NT2/D1 (cell line): ENCODE data around the gene PRC1.

Experiments
- DNase-seq: peaks from one replicate; pipeline ENCODE4 v3.0.0-alpha.2; 2011; ENCODE audit warnings: low read depth, low spot score
- H3K27me3 ChIP-seq: 2 replicates; pipeline ENCODE4 v1.6.0; 2011; ENCODE audit warnings: mild to moderate bottlenecking; ENCODE audit not compliant: insufficient read length, insufficient read depth
- H3K36me3 ChIP-seq: 2 replicates; pipeline ENCODE4 v1.6.1; 2011; ENCODE audit warnings: mild to moderate bottlenecking, low read length, mixed read lengths; ENCODE audit not compliant: insufficient read depth, insufficient read length
- H3K4me1 ChIP-seq: 2 replicates; pipeline ENCODE4 v1.5.1; 2011; ENCODE audit not compliant: insufficient read depth, insufficient read length
- H3K4me3 ChIP-seq: 2 replicates; pipeline ENCODE4 v1.5.1; 2011; ENCODE audit warnings: low read depth; ENCODE audit not compliant: insufficient read length
- H3K9ac ChIP-seq: 2 replicates; pipeline ENCODE4 v1.6.0; 2011; ENCODE audit warnings: low read depth; ENCODE audit not compliant: insufficient read length
- H3K9me3 ChIP-seq: 2 replicates; pipeline ENCODE4 v1.5.1; 2011; ENCODE audit warnings: mild to moderate bottlenecking, low read length; ENCODE audit not compliant: insufficient read depth
- SUZ12 ChIP-seq: IDR thresholded peaks from 2 replicates; pipeline ENCODE4 v1.6.1; 2011; ENCODE audit not compliant: insufficient read length, insufficient read depth; ENCODE audit errors: extremely low read depth
- YY1 ChIP-seq: IDR thresholded peaks from 2 replicates; pipeline ENCODE4 v1.6.1; 2011; ENCODE audit not compliant: insufficient read length, insufficient read depth
- ZNF274 ChIP-seq: IDR thresholded peaks from 2 replicates; pipeline ENCODE4 v1.6.1; 2011; ENCODE audit warnings: mild to moderate bottlenecking, low read depth, low read length

The PRC1 gene

DNA sequence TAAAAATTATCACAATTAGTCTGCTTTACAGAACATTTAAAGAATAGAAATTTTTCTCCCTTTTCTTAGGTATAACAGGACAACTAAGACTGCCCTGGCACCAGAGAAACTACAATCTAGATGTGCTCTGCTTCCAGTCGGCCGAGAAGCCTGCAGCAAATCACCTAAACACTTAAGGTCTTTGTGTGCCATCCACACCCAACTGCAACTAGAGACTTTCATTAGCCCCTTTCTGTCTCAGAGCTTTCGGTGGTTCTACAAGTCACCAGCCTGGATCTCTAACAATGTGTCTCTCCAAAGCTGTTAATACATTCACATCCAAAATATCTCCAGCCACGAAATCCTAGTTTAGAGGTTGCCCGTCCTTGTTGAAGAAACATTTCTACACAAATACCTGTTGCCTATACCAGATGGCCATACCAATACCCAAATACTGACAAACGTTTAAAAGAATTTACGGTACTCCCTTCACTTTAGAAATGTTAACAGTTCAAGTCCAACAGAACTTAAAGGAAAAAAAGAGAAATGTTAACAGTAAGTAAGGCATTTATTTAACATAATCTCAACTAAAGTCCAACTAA, 6.7 kb downstream of the PRC1 start:
- no peaks in the 10 kb centered on the region for H3K9me3 ChIP-seq
- no peak overlapping the region for H3K9ac ChIP-seq
- DNase-seq = no peak
- peaks cover 8% of the 10 kb centered on the region for H3K4me1 ChIP-seq
- peaks cover 22% of the 10 kb centered on the region for H3K36me3 ChIP-seq
- no peak for TF ChIP-seq YY1
- TF ChIP-seq SUZ12 = no peak
- no peak for TF ChIP-seq ZNF274
- no peaks in the 10 kb centered on the region for H3K27me3 ChIP-seq
- no peak overlapping the region for H3K4me3 ChIP-seq

DNA sequence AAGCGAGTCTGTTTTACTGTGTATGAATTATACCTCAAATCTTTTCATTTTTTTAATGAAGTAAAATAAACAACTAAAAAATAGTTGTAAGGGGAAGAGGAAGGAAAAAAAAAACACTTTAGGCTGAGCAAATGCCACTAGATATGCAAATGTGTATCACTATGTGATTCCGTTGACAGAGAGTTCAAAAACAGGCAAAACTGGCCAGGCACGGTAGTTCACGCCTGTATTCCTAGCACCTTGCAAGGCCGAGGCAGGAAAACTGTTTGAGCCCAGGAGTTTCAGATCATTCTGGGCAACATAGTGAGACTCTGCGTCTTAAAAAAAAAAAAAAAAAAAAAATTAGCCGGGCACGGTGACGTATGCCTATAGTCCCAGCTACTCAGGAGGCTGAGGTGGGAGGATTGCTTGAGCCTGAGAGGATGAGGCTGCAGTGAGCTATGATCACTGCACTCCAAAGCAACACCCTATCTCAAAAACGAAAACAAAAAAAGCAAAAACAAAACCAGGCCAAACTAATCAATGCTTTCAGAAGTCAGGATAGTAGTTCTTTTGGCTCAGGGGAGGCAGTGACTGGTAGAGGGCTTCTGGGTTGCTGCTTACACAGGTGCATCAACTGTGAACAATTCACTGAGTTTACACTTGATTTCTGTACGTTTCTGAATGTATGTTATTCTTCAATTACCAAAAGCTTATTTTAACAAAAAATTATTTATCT, 7.4 kb downstream of the PRC1 start:
- peaks cover 7% of the 10 kb centered on the region for H3K4me1 ChIP-seq
- DNase-seq = no peak
- TF ChIP-seq SUZ12 (no peak), ZNF274 (no peak), YY1 (no peak)
- H3K36me3 ChIP-seq = peaks cover 28% of the 10 kb centered on the region
- H3K27me3 ChIP-seq = no peaks in the 10 kb centered on the region
- H3K9me3 ChIP-seq = no peaks in the 10 kb centered on the region
- H3K4me3 ChIP-seq = no peak overlapping the region
- no peak overlapping the region for H3K9ac ChIP-seq

DNA sequence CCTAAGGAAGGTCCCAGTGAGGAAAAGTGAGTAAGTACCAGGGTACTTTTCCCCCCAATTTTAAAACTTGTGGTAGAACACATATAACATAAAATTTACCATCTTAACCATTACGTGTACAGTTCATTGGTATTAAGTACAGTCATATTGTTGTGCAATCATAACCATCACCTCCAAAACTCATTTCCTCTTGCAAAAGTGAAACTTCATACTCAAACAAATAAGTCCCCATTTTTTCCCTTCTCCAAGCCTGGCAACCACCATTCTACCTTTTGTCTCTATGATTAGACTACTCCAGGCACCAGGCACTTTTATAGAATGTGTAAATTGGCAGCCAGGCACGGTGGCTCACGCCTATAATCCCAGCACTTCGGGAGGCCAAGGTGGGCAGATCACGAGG, 12.2 kb downstream of the PRC1 start:
- Histone ChIP-seq H3K9ac (no peak overlapping the region), H3K4me1 (no peaks in the 10 kb centered on the region)
- no peak for TF ChIP-seq ZNF274
- TF ChIP-seq SUZ12 = no peak
- no peak for TF ChIP-seq YY1

DNA sequence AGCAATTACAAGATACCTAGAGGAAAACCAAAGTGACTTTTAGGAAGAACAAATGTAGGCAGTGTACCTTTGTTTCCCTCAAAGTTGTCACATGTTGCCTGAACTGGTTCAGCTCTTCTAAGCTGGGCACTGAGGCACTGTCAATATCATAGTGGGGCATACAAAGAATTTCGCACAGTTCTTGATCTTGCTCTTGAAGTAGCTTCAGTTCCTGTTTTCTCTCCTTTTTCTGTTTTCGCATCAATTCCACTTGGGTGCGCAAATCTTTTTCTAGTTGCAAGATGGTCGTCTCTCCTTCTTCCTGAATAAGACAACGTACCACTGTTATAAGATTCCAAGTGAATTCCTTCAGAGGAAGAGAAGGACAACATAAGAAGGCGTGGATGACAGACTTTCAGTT, 12.7 kb downstream of the PRC1 start:
- no peak for DNase-seq
- Histone ChIP-seq H3K27me3 (no peaks in the 10 kb centered on the region), H3K9ac (no peak overlapping the region), H3K4me1 (no peaks in the 10 kb centered on the region), H3K4me3 (no peak overlapping the region), H3K36me3 (peaks cover 74% of the 10 kb centered on the region), H3K9me3 (no peaks in the 10 kb centered on the region)
- TF ChIP-seq YY1 (no peak), ZNF274 (no peak), SUZ12 (no peak)

More for the DNA sequence above, 12.2 kb downstream of the PRC1 start:
- Histone ChIP-seq H3K9me3 (no peaks in the 10 kb centered on the region), H3K4me3 (no peak overlapping the region), H3K27me3 (no peaks in the 10 kb centered on the region), H3K36me3 (peaks cover 70% of the 10 kb centered on the region)
- DNase-seq = no peak

DNA sequence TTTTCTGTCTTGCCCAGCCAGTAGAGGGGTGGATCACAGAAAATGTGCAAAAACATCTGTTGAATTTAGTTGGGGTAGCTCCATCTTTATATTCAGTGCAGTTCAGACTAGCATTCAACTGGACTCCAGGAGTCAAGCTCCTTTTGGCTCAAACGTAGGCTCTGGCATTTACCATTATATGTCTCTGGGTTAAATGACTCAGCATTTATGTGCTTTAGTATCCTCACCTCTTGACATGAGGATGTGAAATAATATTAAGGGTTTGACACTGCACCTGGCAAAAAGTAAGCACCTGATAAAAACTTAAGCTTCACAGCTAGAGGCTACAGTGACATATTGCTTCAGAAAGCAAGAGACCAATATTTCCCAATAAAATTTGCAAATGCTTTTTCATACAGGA, 14.8 kb downstream of the PRC1 start:
- no peak for TF ChIP-seq SUZ12
- TF ChIP-seq ZNF274 = no peak
- TF ChIP-seq YY1 = no peak
- Histone ChIP-seq H3K4me3 (no peak overlapping the region), H3K36me3 (peaks cover 93% of the 10 kb centered on the region), H3K27me3 (no peaks in the 10 kb centered on the region), H3K4me1 (no peaks in the 10 kb centered on the region), H3K9ac (no peak overlapping the region), H3K9me3 (no peaks in the 10 kb centered on the region)
- no peak for DNase-seq

DNA sequence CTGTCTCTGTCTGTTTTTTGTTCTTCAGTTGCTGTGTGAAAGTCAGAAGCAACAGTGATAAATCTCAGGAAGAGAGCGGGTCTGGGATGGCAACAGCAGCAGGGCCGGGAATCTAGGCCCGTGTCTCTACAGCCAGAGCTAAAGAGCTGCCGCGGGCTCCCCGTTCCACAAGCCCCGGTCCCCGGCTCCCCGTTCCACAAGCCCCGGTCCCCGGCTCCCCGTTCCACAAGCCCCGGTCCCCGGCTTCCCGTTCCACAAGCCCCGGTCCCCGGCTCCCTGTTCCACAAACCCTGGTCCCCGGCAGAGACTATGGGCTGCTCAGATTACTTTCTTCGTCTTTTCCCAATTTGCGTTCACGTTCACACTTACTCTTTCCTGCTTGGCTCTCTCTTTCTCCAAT, 20.1 kb downstream of the PRC1 start:
- no peak for TF ChIP-seq YY1
- no peak for TF ChIP-seq ZNF274
- no peak for TF ChIP-seq SUZ12
- Histone ChIP-seq H3K9me3 (no peaks in the 10 kb centered on the region), H3K9ac (no peak overlapping the region), H3K4me3 (no peak overlapping the region), H3K36me3 (peaks cover 91% of the 10 kb centered on the region), H3K27me3 (no peaks in the 10 kb centered on the region), H3K4me1 (no peaks in the 10 kb centered on the region)
- no peak for DNase-seq

DNA sequence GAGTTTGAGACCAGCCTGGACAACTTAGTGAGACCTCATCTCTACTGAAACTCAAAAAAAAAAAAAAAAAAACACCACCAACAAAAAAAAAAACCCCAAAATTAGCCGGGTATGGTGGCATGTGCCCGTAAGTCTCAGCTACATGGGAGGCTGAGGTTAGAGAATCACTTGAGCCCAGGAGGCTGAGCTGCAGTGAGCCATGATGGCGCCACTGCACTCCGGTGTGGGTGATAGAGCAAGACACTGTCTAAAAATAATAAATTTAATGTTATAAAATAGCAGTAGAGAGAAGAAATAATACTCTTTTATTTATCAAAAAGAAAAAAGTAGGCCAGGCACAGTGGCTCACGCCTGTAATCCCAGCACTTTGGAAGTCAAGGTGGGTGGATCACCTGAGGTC, 22.2 kb downstream of the PRC1 start:
- Histone ChIP-seq H3K9ac (no peak overlapping the region), H3K36me3 (peaks cover 95% of the 10 kb centered on the region), H3K4me3 (no peak overlapping the region), H3K27me3 (no peaks in the 10 kb centered on the region), H3K4me1 (no peaks in the 10 kb centered on the region), H3K9me3 (no peaks in the 10 kb centered on the region)
- TF ChIP-seq ZNF274 (no peak), SUZ12 (no peak), YY1 (no peak)
- DNase-seq = no peak
